ENCODE data around the gene DUOXA2.

Gene DUOXA2

GRCh38 chr15:45136378-45136764 lies 22.2 kb downstream of the DUOXA2 start:
- DNase-seq (ENCODE audit: low read depth) = no peak

DNA sequence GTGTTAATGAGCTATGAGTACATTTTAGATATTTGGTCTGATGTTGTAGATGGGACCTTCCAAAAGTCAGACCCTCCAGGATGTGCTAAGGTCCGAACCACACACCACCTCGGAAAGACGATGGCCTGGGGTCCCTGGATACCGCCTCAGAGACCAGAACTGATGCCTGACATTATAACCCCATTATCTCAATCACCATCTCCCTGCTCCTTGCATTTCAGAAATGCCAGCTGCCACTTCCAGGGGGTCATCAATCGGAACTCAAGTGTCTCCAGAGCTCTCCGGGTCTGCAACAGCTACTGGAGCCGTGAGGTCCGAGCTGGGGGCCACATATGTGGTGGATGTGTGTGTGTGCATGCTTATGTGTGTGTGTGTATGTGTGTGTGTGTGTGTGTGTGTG lies 23.6 kb downstream of the DUOXA2 start:
- DNase-seq (ENCODE audit: low read depth) = no peak

DNA sequence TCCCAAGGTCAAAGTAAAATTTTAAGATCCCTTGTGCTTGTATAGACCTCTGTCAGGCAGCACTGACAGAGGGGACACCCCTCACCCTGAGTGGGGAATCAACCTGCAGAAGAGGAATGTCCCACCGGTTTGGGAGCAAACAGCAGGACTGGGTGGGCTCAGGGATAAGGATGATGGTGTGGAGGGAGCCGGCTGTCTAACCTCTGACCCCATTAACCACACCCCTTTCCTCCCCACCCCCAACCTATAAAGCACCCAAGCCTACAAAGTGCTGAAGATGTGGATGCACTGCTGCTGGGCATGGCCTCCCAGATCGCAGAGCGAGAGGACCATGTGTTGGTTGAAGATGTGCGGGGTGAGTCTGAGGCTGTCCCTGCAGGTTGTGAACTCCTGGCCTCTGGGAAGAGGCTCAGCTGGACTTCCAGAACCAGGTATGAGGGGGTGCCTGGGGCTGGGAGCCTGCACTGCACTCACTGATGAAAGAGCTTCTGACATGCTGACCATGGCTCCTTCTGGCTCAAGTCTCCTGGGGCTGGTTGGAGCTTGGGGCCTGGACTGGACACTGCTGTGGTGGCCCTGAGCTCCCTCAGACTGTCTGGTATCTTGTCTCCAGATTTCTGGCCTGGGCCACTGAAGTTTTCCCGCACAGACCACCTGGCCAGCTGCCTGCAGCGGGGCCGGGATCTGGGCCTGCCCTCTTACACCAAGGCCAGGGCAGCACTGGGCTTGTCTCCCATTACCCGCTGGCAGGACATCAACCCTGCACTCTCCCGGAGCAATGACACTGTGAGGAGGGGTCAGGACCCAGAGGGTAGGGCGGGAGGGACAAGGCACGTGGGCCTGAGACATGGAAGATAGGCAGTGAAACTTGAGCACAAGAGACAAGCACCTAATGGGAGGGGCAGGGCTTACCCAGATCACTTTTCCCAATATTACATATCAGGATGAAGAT lies 25.0 kb downstream of the DUOXA2 start:
- no peak for DNase-seq (ENCODE audit: low read depth)

DNA sequence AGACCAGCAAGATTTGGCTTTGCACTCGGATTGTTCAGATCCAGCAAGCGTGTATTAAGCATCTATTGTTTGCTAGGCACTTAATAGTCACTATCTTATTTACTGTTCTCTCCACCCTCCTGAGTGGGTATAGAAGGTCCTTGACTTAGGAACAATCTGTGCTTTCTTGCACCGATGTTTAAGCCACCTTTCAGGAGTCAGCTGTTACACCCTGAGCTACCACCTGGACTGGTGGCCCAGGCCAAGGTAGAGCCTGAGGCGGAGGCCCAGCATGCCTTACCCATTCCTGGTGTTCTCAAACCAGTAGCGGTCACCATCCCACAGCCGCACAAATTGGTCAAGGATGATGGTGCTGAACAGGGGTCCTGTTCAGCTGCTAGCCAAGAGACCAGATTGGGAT lies 25.6 kb downstream of the DUOXA2 start:
- no peak for DNase-seq (ENCODE audit: low read depth)

DNA sequence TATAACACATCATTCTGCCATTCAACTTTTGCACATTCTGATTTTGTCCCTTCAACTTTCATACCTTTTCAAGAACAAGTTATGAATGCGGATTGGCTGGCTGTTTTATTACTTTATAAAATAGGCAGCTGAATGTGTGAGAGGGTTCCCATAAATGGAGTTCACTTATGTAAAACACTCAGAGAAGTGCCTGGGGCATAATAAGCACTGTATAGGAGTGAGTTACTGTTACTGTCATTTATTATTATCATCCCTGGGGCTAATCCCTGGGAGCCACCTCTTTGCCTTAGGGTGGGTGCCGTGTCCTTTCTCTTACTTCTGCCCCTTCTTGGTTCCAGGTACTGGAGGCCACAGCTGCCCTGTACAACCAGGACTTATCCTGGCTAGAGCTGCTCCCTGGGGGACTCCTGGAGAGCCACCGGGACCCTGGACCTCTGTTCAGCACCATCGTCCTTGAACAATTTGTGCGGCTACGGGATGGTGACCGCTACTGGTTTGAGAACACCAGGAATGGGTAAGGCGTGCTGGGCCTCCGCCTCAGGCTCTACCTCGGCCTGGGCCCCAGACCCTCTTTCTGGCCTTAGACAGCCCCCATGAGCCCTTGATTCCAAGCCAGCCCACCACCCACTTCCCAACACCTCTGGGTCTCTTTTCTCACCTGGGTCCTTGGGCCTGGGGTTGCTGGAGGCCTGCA lies 26.6 kb downstream of the DUOXA2 start:
- DNase-seq (ENCODE audit: low read depth) = no peak

- no peak for DNase-seq (ENCODE audit: low read depth)
These were observed 27.3 kb downstream of the DUOXA2 start for GRCh38 chr15:45141386-45141785.

DNA sequence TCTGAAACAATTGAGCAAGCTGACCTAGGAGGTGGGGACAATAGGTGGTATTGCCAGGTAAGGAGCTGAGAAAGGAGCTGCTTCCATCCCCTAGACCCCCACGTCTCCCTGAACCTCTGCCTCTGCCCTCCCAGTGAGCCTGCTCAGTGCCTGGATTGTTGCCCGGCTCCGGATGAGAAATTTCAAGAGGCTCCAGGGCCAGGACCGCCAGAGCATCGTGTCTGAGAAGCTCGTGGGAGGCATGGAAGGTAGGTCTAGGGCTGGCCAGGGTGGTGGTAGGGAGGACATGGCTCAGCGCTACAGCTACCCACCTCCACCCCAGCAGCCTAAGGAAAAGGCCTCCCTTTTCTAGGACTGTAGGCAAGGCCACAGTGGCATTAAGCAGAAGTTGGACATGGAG lies 28.9 kb downstream of the DUOXA2 start:
- no peak for DNase-seq (ENCODE audit: low read depth)

DNA sequence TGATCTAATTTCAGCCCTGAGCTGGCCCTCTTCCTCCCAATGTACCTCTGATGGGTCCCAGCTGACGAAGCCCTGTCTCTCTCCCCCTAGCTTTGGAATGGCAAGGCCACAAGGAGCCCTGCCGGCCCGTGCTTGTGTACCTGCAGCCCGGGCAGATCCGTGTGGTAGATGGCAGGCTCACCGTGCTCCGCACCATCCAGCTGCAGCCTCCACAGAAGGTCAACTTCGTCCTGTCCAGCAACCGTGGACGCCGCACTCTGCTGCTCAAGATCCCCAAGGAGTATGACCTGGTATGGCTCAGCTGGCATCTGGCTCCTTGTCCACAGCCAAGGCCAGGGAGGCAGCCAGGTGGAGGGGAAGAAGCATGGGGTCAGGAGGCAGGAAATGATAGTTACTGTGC lies 29.8 kb downstream of the DUOXA2 start:
- no peak for DNase-seq (ENCODE audit: low read depth)

DNA sequence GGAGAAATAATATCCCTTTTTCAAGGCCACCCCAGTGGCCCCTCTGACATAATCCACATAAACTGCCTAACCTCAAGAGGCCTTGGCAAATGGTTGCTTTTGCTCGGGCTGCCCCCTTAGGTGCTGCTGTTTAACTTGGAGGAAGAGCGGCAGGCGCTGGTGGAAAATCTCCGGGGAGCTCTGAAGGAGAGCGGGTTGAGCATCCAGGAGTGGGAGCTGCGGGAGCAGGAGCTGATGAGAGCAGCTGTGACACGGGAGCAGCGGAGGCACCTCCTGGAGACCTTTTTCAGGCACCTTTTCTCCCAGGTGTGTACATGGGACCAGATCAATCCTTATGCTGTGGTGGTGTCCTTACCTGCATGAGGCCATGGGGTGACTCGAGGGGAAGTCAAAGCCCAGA lies 30.6 kb downstream of the DUOXA2 start:
- no peak for DNase-seq (ENCODE audit: low read depth)

DNA sequence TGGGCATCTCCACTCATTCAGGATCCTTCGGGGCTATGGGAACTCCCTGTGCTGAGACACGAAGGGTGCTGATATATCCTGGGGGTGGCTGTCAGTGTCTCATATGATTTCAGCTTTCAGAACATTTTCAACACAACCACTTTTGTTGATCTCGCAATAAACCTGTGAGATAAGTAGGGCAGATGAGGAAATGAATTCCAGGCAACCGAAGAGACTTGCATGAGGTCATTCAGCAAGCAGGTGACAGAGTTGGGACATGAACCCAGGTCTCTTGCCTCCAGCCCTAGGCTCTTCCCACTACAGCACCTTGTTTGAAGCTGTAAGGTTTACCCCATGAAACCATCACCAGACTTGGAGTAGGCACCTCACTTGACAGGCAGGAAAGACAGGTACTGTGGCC lies 32.3 kb downstream of the DUOXA2 start:
- no peak for DNase-seq (ENCODE audit: low read depth)

DNA sequence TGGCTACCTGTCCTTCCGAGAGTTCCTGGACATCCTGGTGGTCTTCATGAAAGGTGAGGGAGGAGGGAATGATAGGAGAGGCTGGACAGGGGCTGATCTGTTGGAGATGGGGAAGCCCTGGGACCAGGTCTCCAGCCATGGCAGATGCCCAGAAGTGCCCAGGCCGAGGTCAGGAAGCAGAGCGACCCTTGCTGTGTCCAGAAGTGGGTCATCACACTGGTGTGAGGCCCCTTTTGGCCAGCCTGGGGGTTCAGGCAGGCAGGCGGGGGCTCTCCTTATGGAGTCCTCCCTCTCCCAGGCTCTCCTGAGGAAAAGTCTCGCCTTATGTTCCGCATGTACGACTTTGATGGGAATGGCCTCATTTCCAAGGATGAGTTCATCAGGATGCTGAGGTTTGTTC lies 33.5 kb downstream of the DUOXA2 start:
- DNase-seq (ENCODE audit: low read depth) = no peak

DNA sequence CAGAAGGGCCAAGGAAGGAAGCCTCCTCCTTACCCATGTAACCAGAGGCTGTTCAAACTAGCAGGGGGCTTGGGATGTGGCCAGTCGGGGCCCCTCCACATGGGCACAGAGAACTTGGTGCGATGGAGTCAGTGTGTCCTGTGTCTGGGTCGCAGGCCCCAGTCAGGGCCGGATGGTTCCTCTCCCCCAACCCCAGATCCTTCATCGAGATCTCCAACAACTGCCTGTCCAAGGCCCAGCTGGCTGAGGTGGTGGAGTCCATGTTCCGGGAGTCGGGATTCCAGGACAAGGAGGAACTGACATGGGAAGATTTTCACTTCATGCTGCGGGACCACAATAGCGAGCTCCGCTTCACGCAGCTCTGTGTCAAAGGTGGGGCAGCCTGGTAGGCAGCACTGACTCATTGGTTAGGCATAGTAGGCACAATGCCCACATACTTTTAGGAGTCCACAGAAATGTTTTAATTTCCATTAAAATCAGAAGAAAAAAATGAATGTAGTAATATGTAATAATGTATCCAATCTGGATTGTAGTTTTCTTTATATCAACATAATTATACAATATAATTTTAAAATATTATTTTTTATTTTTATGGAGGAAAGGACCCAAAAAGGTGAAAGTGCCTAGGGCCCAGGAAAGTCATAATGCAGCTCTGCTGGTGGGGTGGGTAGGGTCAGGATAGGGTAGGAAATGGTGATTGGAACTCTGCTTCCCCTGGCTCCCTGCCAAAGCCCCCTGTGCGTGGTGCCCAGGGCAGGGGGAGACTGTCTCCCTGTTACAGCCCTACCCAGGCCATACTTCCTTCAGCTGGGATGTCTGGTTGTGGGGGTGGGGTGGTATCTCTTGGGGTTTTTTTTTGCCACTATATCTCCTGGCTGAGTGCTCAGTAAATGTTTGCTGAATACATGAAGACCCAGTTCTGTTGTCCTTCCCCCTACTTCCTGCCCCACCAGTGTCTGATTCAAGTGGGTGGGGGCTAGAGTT lies 34.2 kb downstream of the DUOXA2 start:
- no peak for DNase-seq (ENCODE audit: low read depth)

DNA sequence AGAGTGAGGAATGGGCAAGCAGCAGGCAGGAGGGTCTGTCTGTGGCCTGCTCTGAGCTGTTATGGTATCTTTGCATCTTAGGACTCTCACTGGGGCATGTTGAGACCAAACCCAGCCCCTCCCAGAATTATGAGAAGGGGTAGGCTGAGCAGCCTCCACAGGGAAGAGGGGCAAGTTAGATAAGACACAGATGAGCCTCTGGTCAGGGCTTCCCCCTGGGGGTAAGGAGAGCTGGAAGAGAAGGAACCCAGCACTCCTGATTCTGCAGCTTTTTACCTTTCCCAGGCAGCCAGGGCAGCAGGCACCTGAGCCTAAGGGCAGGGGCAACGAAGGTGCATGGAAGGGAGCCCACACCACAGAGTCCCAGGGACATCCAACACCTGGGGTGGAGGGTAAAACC lies 34.9 kb downstream of the DUOXA2 start:
- DNase-seq (ENCODE audit: low read depth) = no peak

DNA sequence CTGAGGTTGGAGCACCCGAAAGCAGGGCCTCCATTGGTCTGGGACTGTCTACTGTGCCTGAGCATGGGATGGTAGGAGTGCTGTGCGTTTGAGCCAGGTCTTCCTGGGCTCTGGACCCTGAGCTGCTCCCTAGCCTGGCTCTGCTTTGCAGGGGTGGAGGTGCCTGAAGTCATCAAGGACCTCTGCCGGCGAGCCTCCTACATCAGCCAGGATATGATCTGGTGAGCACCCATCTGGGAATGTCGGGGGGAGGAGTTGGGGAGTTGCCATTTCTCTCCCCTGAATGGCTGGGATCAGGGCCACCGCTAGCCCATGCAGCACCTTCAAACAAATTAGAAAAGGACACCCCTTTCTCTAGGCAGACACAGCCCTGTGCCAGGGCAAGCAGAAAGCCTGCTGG lies 36.4 kb downstream of the DUOXA2 start:
- no peak for DNase-seq (ENCODE audit: low read depth)

- DNase-seq (ENCODE audit: low read depth) = no peak
These were observed 36.9 kb downstream of the DUOXA2 start for GRCh38 chr15:45150997-45151396.

DNA sequence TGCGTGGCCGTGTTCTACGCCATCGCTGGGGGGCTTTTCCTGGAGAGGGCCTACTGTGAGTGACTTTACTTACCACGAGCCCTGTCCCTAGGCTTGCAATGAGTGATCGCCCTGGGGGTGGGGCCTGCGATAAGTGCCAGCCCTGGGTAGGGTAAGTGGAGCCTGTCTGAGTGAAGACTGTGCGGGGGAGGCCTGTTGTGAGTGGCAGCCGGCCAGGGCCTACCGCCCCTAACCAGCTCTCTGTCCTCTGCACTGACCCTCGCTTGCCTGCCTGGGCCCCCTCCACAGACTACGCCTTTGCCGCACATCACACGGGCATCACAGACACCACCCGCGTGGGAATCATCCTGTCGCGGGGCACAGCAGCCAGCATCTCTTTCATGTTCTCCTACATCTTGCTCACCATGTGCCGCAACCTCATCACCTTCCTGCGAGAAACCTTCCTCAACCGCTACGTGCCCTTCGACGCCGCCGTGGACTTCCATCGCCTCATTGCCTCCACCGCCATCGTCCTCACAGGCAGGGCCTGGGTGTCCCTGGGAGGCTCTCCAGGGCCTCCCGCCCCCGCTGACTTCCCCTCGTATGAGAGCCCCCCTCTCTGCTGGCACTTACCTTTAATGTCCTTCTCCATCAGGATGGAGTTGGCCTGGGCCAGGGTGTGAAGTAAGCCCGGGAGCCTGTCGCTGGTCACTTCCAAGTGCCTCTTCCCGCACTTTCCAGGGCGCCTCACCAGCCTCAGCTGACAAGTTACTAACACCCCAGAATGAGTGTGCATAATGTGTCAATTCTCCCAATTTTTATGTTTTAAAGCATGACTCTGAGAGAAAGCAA lies 38.1 kb downstream of the DUOXA2 start:
- DNase-seq (ENCODE audit: low read depth) = no peak

GRCh38 chr15:45155739-45156138 lies 41.6 kb downstream of the DUOXA2 start:
- no peak for DNase-seq (ENCODE audit: low read depth)

DNA sequence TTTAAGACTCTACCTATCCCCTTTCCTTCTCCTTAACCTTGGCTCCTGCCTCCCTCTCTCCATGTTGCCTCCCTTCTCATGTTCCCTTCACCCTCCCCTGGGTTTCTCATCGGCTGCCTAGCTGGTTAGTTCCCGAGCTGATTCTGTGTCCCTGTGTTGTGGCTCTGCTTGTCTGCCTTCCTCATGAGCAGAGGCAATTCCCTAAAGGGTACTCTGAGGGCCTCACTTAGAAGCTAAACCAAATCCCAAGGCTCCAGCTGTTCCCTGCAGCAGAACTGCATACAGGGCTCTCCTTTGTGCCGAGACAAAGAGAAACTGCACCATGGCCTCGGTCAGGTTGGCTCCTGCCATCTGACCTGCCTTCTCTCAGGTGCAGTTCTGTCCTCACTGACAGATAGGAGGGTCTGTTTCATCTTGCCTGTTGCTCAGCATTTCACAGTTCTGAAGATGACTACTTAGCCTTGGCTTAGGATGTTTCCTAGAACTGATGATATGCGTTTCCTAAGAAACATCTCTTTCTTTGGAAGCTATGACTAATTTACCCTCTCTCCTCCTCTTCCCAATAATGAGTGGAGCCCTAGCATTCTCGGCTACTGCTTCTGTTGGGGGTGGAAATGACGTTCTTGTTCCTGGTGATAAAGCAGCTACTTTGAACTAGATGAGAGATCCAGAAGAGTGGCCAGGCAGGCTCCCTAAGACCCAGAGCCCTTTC lies 42.8 kb downstream of the DUOXA2 start:
- no peak for DNase-seq (ENCODE audit: low read depth)

DNA sequence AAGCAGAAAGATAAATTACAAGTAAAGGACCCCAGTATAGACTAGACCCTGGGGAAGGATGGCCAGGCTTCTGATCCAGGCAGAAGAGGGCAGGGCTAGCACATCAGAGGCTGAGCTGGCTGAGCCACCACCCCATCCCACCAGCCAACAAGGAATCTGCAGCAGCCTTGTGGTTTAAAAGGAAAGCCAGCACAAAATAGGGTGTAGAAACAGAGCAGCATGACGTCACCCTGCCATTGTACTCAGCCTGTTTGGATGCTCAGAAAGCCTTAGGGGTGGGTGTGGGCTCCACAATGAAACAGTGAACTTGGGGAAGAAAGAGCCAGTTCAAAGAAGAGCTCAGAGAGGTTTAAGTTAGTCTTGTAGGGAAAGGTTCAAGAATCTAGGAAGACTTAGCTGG lies 43.8 kb downstream of the DUOXA2 start:
- DNase-seq (ENCODE audit: low read depth) = no peak

GRCh38 chr15:45161666-45162065 lies 47.5 kb downstream of the DUOXA2 start:
- DNase-seq (ENCODE audit: low read depth) = no peak
